Inflammatory macrophage (primary cell): ENCODE results near the gene NOL4L.
A peak's percentile ranks its signal among the peaks of the same experiment; 100 is the strongest.

Experiments used
- DNase-seq, 2 donors: peaks; one replicate each; pipeline ENCODE4 v3.0.0-alpha.2; 2020 to 2022

NOL4L gene

GRCh38 chr20:32521780-32522525 lies 63.2 kb downstream of the NOL4L start:
- DNase-seq: peak; percentile 53 to 64

DNA sequence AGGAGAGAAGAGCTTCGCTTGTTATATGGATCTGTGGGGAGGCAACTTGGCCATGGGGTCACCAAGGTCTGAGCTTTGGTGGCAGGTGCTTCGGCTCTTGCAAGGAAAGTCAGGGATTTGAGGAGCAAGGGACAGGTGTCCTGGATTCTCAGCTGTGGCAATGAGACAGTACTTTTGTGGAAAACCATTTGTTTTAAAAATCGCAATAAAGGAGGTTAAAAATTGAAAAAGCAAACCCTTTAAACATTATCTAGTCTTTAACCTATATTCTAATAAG lies 64.3 kb downstream of the NOL4L start:
- no peak for DNase-seq

DNA sequence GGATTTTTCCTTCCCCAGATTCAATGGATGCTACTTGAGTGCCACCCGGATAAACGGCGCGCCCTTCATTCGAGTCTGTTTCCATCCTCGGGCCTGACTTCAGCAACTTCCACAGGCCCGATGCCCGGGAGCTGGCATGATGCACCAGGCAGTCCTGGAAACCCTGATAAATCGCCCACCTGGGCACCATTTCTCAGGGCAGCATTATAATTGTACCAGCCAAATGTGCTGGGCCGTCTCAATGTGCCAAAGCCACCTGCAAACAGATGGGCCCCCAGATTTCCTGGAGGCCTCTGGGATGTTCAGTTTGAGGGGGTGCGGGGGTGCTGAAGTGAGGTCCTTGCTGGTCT lies 65.8 kb downstream of the NOL4L start:
- DNase-seq: no peak

DNA sequence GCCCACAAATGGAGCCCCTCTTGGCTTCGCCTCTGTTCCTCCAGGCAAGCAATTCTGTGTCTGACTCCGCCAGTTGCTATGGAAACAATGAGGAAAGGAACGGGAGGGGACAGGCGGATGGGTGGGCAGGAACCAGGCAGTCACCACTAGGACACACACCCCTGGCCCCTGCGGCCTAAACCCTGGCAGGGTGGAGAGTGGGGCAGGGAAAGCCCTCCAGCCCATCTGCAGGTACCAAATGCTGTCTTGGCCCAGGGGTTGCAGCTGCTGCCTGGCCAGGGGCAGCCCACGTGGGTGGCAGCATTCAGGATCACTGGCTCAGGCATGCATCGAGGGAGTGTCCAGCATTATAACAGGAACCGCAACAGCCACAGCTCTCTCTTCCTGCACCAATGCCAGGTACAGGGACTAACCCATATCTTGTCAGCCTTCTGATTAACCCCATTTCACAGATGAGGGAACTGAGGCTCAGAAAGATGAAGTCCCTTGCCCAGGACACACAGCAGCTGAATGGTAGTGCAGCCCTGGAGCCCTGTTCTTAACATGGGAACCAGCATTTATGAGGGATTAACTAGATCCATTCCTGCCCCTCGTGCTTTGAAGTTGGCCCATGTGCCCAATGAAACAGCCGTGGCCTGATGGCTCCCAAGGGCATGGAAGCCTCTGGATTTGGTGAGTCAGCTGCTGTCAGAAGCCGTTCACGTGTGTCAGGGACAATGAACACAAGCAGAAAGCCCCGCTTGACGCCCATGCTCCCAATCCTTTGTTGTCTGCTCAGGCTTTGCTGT lies 66.3 kb downstream of the NOL4L start:
- DNase-seq: no peak

- DNase-seq: no peak
These were observed 67.1 kb downstream of the NOL4L start for GRCh38 chr20:32517914-32518592.

DNA sequence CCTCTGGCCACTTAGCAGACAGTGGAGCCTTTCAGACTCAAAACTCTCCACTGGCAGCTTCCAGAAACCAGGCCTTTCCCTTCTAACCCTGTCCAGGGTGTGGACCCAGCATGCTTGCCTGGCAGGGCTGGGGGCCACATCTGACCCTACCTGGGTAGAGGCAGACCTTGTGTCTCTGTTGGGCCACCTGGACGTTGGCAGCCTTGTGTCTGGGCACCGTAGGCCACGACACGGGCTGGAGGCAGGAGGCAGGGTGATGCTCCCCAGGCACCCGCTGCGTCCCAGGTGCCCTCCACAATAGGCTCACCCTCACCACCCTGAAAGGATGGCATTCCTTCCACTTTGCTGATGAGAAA lies 67.6 kb downstream of the NOL4L start:
- DNase-seq: no peak

DNA sequence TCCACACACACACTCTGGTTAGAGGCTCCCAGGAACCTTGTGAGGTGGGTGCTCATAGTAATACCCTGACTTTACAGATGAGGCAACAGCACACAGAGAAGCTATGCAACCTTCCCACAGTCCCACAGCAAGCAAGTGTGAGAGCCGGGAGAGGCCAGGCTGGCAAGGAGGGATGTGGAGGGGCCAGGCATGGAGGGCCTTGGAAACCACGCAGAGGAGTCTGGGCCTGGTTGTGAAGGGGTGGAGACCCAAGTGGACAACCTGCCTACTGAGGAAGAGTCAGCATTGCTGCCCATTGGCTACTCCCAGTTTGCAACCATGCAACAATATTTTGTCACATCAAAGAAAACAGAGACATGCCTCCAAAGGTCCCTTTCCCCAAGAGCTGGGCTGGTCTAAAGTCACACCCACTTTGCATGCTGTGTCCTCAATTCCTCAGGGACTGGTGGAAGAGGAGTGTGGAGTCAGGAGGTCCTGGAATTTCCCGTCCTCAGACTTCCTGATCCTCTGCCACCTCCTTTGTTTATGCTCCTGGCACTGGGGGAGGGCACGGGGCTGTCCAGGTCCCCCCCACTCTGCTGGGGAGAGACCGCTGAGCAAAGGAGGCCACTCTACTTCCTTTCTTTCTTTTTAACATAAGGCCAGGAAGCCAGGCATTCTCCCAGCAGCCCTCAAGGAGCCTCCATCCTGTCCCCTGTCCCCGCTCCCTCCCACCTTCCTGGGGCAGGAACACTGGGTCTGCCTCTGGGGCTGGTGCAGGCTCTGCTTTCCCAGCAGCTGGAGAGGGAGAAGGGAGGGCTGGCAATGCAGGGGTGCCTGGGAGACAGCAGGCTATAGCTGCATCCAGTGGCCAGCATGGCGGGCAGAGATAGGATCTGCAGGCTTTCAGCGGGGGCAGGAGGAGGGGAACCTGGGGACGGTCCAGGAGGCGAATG lies 68.3 kb downstream of the NOL4L start:
- DNase-seq: no peak

- no peak for DNase-seq
These were observed 69.5 kb downstream of the NOL4L start for GRCh38 chr20:32515631-32516101.

- no peak for DNase-seq
These were observed 70.4 kb downstream of the NOL4L start for GRCh38 chr20:32514760-32515159.

DNA sequence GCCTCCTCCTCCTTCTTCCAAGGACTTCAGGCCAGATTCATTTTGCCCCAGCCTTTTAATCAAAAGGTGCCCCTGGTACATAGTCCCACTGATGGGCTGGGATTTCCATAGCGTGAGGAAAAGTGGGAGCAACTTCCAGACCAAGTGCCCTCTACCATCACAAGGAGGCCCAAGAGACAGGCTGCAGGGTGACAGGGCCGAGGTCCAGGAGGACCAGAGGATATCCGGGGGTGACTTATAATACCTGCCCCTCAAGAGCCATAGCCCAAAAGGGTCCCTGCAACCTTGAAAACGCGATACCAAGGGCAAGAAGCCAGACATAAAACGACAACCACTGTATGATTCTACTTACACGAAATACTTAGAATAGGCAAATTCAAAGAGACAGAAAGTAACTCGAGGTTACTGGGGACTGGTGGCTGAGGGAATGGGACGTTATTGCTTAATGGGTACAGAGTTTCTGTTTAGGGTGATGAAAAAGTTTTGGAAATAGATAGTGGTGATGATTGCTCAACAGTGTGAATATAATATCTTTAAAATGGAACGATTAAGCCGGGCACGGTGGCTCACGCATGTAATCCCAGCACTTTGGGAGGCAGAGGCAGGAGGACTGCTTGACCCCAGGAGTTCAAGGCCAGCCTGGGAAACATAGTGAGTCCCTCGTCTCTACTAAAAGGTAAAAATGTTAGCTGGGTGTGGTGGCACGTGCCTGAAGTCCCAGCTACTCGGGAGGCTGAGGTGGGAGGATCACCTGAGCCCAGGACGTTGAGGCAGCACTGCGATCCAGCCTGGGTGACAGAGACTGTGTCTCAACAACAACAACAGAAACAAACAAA lies 71.9 kb downstream of the NOL4L start:
- DNase-seq: no peak

- no peak for DNase-seq
These were observed 73.1 kb downstream of the NOL4L start for GRCh38 chr20:32512047-32512385.

- DNase-seq: no peak
These were observed 73.6 kb downstream of the NOL4L start for GRCh38 chr20:32511358-32512046.

- DNase-seq: no peak
These were observed 74.4 kb downstream of the NOL4L start for GRCh38 chr20:32510601-32511357.

DNA sequence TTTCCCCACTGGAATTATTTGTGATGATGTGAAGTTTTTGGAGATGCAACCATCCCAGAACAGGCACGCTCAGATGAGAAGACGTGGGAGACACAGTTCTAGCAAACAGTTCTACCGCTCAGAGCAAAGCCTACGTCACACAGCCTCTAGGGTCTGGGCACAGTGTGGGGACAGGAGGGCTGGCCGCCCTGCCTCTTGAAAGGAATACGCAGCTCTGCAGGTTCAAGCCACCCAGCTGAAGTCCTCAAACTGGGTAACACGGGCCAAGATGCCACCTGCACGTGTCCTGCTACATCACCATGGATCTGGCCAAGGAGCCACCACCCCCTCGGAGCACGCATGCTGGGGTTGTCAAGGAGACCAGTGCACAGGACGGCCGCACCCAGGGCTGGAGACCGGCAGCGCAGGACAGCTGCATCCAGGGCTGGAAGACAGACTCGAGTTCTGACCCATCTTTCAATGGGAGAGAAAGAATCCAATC lies 75.0 kb downstream of the NOL4L start:
- DNase-seq: no peak

- no peak for DNase-seq
These were observed 75.5 kb downstream of the NOL4L start for GRCh38 chr20:32509639-32510066.

GRCh38 chr20:32508775-32509119 lies 76.4 kb downstream of the NOL4L start:
- DNase-seq: no peak

DNA sequence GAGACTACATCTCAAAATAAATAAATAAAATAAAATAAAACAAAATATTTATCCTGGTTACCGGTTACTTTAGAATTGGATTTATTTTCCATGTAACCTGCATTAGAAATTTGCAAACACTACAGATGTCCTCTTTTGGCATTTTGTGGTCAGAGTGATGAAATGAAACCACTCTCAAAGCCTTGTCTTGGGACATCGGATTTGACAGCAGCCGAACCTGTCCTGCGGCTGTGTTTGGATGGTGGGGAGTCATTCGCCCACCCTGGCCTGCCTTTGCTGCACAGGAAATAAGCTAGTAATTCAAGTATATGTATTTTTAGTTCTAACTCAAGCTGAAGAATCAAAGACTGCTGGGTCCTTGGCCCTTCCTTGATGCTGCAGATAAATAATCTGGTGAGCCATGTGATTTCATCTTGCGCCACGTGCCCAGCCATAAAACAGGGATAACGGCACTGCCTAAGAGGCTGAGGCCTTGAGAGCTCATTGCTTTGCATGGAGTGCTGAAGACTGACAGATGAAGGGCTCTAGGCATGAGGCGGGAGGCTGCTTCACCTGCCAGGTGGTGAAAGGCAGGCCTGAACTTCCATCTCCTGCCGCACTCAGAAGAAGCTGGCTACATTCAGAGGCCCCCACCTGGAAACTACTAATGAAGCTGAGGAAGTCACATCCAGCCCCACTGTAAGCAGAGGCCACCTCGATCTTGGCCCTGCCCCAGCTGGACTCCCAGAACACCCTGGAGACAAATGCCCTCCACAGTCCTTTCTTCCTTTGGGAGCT lies 76.9 kb downstream of the NOL4L start:
- DNase-seq: peak in 1 of 2 donors; percentile 35

DNA sequence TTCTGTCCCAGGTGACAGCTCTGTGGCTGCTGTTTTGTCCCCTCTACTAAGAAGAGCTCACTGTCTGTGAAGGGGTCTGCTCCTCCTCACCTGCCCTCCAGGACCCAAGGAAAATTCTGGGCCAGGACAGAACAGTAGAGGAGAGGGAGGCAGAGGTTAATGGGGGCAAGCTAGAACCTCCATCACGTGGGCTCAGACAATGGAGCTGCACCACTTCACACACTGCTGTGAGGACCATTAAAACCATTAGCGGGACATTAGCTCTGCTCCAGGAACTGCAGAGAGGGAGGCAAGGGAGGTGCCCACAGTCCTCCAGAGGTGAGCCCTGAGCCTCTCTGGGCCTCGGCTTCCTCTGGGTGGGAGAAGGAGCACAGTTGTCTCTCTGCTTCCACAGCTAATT lies 78.4 kb downstream of the NOL4L start:
- DNase-seq: no peak

- DNase-seq: peak; percentile 24 to 59
These were observed 79.2 kb downstream of the NOL4L start for GRCh38 chr20:32505723-32506473.
